CD4-positive, alpha-beta T cell treated with Interferon gamma for 1 hour (primary cell): ENCODE measurements around the gene RNASEL.
"Not testable (repeated sequence)": the region's sequence is repeated elsewhere in the genome, so short reads cannot be mapped to it uniquely, and the experiment has no call there.

Source experiments
- DNase-seq: peaks from one replicate; pipeline ENCODE4 v3.0.0-alpha.2; 2020

Gene RNASEL

DNA sequence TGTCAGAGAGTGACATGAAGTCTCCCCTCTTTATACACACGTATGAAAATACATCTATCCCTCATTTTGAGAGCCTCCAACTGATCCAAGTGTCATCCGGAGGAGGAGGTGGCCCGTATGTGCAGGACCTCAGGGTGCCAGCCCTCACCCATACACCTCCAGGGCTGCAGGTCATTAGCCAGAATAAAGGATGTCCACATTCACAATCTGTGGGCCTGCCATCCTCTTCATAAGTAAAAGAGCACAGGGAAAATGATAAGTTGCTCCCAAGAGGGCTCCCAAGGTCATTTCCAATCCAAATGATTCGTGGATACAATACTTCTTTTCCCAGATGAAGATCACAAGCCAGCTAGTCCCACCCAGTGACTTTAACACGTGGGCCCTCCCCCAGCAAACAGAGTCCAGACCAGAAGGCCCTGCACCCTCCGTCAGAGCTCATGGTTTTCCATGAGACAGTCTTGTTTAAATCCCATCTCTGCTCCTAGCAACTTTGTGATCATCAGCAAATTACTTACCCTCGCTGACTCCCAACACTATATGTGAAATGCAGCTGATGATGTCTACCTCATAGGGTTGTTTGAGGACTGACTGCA lies 28.6 kb downstream of the RNASEL start:
- DNase-seq = no peak

DNA sequence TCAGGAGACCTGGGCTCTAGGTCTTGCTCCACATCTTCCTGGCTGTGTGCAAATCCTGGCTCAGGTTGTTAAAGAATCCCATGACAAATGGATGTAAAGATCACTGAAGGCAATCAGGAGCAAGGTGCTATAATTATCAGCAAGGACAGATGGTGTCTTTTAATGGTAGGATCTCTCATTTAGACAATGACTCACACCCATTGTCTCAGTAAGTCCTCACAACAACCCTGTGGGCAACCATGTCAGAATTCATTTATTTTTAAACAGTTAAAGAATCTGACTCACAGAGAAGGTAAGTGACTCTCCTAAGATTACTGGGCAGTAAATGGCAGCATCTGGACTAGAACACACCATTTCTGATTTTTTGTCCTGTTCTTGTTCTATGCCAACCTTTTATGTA lies 32.8 kb downstream of the RNASEL start:
- DNase-seq = no peak

DNA sequence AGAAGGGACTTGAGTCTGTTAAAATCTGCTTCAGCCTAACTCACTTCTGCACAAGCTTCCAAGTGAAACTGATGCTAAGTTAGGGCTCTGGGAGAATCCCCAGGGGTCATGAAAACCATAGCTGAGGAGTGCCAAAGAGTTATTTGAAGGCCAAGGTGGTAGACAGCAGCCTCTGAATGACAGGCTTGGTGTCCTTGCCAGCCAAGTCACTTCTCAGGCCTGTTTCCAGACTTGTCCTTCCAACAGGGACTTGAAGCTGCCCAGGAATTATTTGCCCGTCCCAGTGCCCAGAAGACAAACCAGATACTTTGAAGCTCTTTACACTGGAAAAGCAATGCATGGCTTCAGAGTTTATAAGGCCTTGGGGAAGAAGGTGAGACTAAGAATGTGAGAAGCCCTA lies 33.6 kb downstream of the RNASEL start:
- no peak for DNase-seq

DNA sequence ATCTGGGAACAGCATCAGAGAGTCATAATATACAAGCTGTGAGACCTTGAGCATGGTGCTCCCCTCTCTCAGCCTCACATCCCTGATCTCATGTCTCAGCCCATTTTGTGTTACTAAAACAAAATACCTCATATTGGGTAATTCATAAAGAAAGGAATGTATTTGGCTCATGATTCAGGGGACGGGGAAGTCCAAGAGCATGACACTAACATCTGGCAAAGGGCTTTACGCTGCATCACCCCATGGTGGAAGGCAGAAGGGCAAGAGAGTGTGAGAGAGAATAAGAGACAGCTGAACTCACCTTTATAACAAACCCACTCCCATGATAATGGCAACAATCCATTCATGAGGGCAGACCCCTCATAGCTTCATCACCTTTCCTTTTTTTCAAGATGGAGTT lies 36.5 kb downstream of the RNASEL start:
- no peak for DNase-seq

DNA sequence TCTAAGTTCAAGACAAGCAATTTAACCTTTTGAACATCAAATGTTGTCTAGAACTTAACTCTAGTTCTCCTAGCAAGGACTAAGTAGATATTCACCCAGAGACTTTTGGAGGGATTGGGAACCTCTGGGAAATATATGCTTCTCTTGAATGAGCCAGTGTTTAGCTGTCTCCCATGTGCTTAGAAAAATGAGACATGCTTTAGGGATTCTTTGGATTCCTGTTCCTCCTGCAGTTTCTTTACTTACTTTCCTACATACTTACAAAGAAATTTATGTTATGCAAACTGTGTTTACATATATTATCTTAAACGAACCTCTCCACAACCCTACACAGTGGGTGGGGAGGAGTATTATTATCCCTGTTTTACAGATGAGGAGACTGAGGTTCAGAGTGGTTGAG lies 39.2 kb downstream of the RNASEL start:
- no peak for DNase-seq

DNA sequence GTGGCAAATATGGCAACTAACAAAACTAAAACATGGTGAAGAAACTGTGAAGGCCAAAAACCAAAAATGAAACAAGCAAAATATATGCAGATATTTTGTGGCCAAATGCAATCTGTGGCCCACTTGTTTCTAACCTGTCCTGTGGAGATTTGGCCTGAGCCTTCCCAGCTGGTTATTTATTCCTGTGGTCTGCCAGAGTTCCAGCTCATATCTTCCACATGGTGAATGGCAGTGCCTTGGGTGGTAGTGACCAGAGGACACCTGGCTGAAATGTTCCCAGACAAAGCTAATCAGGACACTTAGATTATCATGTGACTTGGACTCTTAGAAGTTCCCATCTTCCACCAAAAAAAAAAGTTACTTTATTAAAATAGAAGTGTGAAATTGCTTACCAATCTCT lies 39.7 kb downstream of the RNASEL start:
- no peak for DNase-seq

DNA sequence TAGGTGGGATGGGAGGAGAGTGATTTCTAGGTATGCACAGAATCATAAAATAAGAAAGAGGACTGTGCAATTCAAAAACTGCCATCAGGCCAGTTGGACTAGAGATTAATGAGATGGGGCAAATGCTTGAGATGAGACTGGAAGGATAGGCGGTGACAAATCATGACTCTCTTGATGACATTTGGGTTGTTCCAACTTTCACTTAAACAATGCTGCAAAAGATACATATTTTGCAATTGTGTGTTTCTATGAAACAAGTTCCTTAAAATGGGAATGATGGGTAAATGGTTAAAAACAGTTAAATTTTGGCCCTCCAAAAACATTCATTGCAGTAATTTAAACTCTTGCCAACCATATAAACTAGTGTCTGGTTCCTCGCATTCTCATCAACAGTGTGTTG lies 55.2 kb downstream of the RNASEL start:
- DNase-seq = no peak

DNA sequence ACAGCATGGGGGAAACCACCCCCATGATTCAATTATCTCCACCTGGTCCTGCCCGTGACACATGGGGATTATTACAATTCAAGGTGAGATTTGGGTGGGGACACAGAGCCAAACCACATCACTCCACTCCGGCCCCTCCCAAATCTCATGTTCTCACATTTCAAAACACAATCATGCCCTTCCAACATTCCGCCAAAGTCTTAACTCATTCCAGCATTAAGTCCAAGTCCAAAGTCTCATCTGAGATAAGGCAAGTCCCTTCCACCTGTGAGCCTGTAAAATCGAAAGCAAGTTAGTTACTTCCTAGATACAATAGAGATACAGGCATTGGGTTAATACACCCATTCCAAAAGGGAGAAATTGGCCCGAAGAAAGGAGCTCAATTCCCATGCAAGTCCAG lies 60.9 kb downstream of the RNASEL start:
- DNase-seq = not testable (repeated sequence)

DNA sequence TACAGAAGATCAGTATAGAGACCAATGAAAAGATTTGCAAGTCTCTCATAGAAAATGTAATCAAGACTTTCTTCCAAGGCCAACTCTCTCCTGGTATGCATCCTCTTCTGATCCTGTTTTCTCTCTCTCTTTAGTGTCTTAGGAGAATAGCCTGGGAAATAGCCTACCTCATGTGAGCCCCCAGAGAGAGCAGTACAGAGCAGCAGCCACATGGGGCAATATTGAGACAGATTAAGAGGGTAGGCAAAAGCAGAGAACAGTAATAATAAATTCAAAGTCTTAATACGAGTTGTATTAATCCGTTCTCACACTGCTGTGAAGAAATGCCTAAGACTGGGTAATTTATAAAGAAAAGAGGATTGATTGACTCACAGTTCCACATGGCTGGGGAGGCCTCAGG lies 61.4 kb downstream of the RNASEL start:
- DNase-seq = no peak

DNA sequence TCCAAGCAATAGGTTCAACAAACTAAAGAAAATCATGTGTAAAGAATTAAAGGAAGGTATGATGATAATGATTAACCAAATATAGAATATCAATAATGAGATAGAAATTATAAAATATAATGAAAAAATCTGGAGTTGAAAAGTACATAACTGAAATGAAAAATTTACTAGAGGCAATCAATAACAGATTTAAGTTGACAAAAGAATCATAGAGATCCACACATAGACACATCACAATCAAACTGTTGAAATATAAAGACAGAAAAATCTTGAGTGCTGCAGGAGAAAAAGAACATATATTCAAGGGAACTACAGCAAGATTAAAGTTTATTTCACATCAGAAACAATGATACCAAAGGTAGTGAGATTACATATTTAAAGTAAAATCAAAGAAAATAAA lies 63.7 kb downstream of the RNASEL start:
- no peak for DNase-seq
